CD4-positive, alpha-beta T cell treated with Interleukin-12 subunit alpha and Interleukin-12 subunit beta, for 1 hour (primary cell): ENCODE results near the gene HSD17B3.
"Not testable (repeated sequence)": the region's sequence is repeated elsewhere in the genome, so short reads cannot be mapped to it uniquely, and the experiment has no call there.

ENCODE experiments used
- DNase-seq: peaks from one replicate; pipeline ENCODE4 v3.0.0-alpha.2; 2020

Gene HSD17B3

GRCh38 chr9:96302021-96302420 lies at the start of gene HSD17B3:
HSD17B3 (minus strand) TSS chr9:96302176; CDS start chr9:96302104, 72 bp downstream.
- DNase-seq = no peak

- no peak for DNase-seq
Measured at GRCh38 chr9:96350866-96351265, 48.9 kb upstream of the HSD17B3 start.

- DNase-seq = no peak
Measured at GRCh38 chr9:96348261-96348660, 46.3 kb upstream of the HSD17B3 start.

- no peak for DNase-seq
Measured at GRCh38 chr9:96345551-96345950, 43.6 kb upstream of the HSD17B3 start.

GRCh38 chr9:96344458-96345180 lies 42.6 kb upstream of the HSD17B3 start:
- DNase-seq = no peak

GRCh38 chr9:96343515-96344360 lies 41.8 kb upstream of the HSD17B3 start:
- DNase-seq = no peak

GRCh38 chr9:96342571-96343245 lies 40.7 kb upstream of the HSD17B3 start:
- no peak for DNase-seq

GRCh38 chr9:96340707-96341106 lies 38.7 kb upstream of the HSD17B3 start:
- DNase-seq = no peak

- no peak for DNase-seq
Measured at GRCh38 chr9:96338299-96338698, 36.3 kb upstream of the HSD17B3 start.

GRCh38 chr9:96333958-96334357 lies 32.0 kb upstream of the HSD17B3 start:
- no peak for DNase-seq

GRCh38 chr9:96331236-96331947 lies 29.4 kb upstream of the HSD17B3 start:
- DNase-seq = no peak

- DNase-seq = peak; percentile 72
Measured at GRCh38 chr9:96327694-96328352, 25.8 kb upstream of the HSD17B3 start.

GRCh38 chr9:96323169-96323568 lies 21.2 kb upstream of the HSD17B3 start:
- no peak for DNase-seq

- not testable (repeated sequence) for DNase-seq
Measured at GRCh38 chr9:96322736-96323135, 20.8 kb upstream of the HSD17B3 start.

GRCh38 chr9:96322210-96322609 lies 20.2 kb upstream of the HSD17B3 start:
- DNase-seq = not testable (repeated sequence)

GRCh38 chr9:96321515-96321914 lies 19.5 kb upstream of the HSD17B3 start:
- no peak for DNase-seq

GRCh38 chr9:96320749-96321280 lies 18.8 kb upstream of the HSD17B3 start:
- DNase-seq = no peak

GRCh38 chr9:96318921-96319565 lies 17.1 kb upstream of the HSD17B3 start:
- DNase-seq = no peak

- DNase-seq = peak; percentile 45
Measured at GRCh38 chr9:96317335-96317980, 15.5 kb upstream of the HSD17B3 start.

GRCh38 chr9:96309850-96310249 lies 7.9 kb upstream of the HSD17B3 start:
- no peak for DNase-seq

GRCh38 chr9:96306958-96307357 lies 5.0 kb upstream of the HSD17B3 start:
- DNase-seq = not testable (repeated sequence)
